K562 (cell line): ENCODE measurements around the gene FHIT. TPM values are rescaled to one million over a fixed set of nuclear protein-coding genes. Genes with fewer than 3 reads are reported as not detected.

Experiments
- ATAC-seq: fragments of 200-7000 bp; cut with Tn5 transposase; 3 replicates; pipeline ENCODE4 v1.9.1; 2020; ENCODE audit warnings: moderate library complexity
- BruUV-seq: library from RNA; stranded (reverse); fragments of 400-500 nt; replicated peaks from 2 replicates; lab custom pipeline; 2021; lab: Mats Ljungman, UMichigan
- CTCF ChIA-PET: fragments of 300-600 bp; formaldehyde crosslinking; extraction: SDS; loops from one replicate; lab custom pipeline; 2021; ENCODE audit warnings: low intra/inter-chr PET ratio; lab: Yijun Ruan, JAX
- POLR2A ChIA-PET: fragments of 300-600, 350-650 bp; sonication (Branson Sonifier 250); formaldehyde crosslinking; extraction: SDS; loops from one replicate; lab custom pipeline; 2021; ENCODE audit warnings: antibody characterized with exemption, inconsistent platforms; lab: Yijun Ruan, JAX
- DNase-seq, 4 experiments: peaks; one replicate each; pipeline versions ENCODE4 v3.0.0 to v3.0.0-alpha.2; 2011 to 2018; ENCODE audit warnings: low spot score in 3 of 4, mixed read lengths in 3 of 4; ENCODE audit errors: extremely low read depth in 1 of 4
- FAIRE-seq: peaks from 2 replicates; lab custom pipeline; 2011; peaks lifted over from hg19 to GRCh38; lab: Jason Lieb, UNC
- H2AFZ ChIP-seq: 2 replicates; pipeline ENCODE4 v1.6.0; 2011; ENCODE audit warnings: low read depth, low read length, control low read depth, inconsistent platforms
- H3K27ac ChIP-seq: fragments of 200-600 bp; 3 replicates; pipeline ENCODE4 v1.8.0; 2011; ENCODE audit warnings: low read depth, mild to moderate bottlenecking, control low read depth, inconsistent platforms, low read length, moderate library complexity, mixed read lengths; ENCODE audit errors: extremely low read depth
- H3K27me3 ChIP-seq, 2 experiments: fragments of 300-600 bp in 1 of 2; 2 replicates in 1 of 2; 3 replicates in 1 of 2; pipeline versions ENCODE4 v1.6.0 to v1.8.0; 2011; ENCODE audit warnings: inconsistent platforms in 2 of 2, low read length in 2 of 2, mild to moderate bottlenecking in 1 of 2, mixed read lengths in 1 of 2, moderate library complexity in 1 of 2; ENCODE audit not compliant: control insufficient read depth in 2 of 2, insufficient read depth in 2 of 2
- H3K36me3 ChIP-seq: fragments of 300-600 bp; 3 replicates; pipeline ENCODE4 v1.8.0; 2011; ENCODE audit warnings: mild to moderate bottlenecking, low read length, inconsistent platforms; ENCODE audit not compliant: control insufficient read depth, insufficient read depth
- H3K4me1 ChIP-seq, 2 experiments: fragments of 200-600 bp in 1 of 2; replicated peaks in 1 of 2; 2 replicates in 1 of 2; 3 replicates in 1 of 2; pipeline versions ENCODE4 v1.5.1 to v1.8.0; 2011; ENCODE audit warnings: inconsistent platforms in 2 of 2, low read length in 2 of 2, mild to moderate bottlenecking in 1 of 2, mixed read lengths in 1 of 2, moderate library complexity in 1 of 2; ENCODE audit not compliant: control insufficient read depth in 2 of 2, insufficient read depth in 2 of 2
- H3K4me2 ChIP-seq: 2 replicates; pipeline ENCODE4 v1.6.1; 2011; ENCODE audit warnings: low read length, control low read depth, inconsistent platforms, mixed read lengths; ENCODE audit not compliant: insufficient read depth
- H3K4me3 ChIP-seq: fragments of 200-600 bp; sonication (generic), shearing (Covaris generic); 2 replicates; pipeline ENCODE4 v1.5.1; 2016; ENCODE audit warnings: control low read depth, inconsistent platforms
- H3K79me2 ChIP-seq: fragments of 200-600 bp; 3 replicates; pipeline ENCODE4 v1.8.0; 2011; ENCODE audit warnings: low read length, inconsistent platforms; ENCODE audit not compliant: control insufficient read depth, insufficient read depth
- H3K9ac ChIP-seq, 2 experiments: 2 replicates each; pipeline versions ENCODE4 v1.6.0 to v1.6.1; 2011; ENCODE audit warnings: low read depth in 2 of 2, low read length in 2 of 2, control low read depth in 1 of 2, inconsistent platforms in 1 of 2, mild to moderate bottlenecking in 1 of 2, mixed read lengths in 1 of 2; ENCODE audit not compliant: insufficient read depth in 1 of 2
- H3K9me1 ChIP-seq: one replicate; pipeline ENCODE4 v1.6.0; 2011; ENCODE audit warnings: inconsistent platforms, mild to moderate bottlenecking, low read length, moderate library complexity; ENCODE audit not compliant: control insufficient read depth, insufficient read depth
- H3K9me3 ChIP-seq: replicated peaks from 2 replicates; pipeline ENCODE4 v1.5.1; 2011; ENCODE audit warnings: low read depth, low read length, inconsistent platforms; ENCODE audit not compliant: control insufficient read depth, insufficient read depth
- H4K20me1 ChIP-seq: replicated peaks from 2 replicates; pipeline ENCODE4 v1.6.1; 2011; ENCODE audit warnings: low read length, inconsistent platforms, mixed read lengths; ENCODE audit not compliant: control insufficient read depth, insufficient read depth
- C11orf30 ChIP-seq: fragments of 450-650 bp; IDR thresholded peaks from 2 replicates; pipeline ENCODE4 v1.6.1; 2016; ENCODE audit warnings: low read depth, mild to moderate bottlenecking
- MAFF ChIP-seq: IDR thresholded peaks from 2 replicates; pipeline ENCODE4 v1.6.1; 2012; ENCODE audit warnings: low read length, improper control_type of control experiment
- MAFG ChIP-seq: fragments of 450-650 bp; conservative IDR thresholded peaks from 2 replicates; pipeline ENCODE4 v1.6.1; 2016; ENCODE audit warnings: missing genetic modification characterization, missing compliant biosample characterization
- MAFK ChIP-seq: IDR thresholded peaks from 2 replicates; pipeline ENCODE4 v1.6.1; 2011; ENCODE audit warnings: low read length, improper control_type of control experiment
- ZEB2 ChIP-seq: fragments of 450-650 bp; IDR thresholded peaks from 2 replicates; pipeline ENCODE4 v1.6.1; 2016
- ZNF146 ChIP-seq: IDR thresholded peaks from one replicate; pipeline ENCODE4 v1.6.1; 2018; ENCODE audit warnings: missing compliant biosample characterization; ENCODE audit not compliant: unreplicated experiment
- ZNF316 ChIP-seq: fragments of 450-650 bp; IDR thresholded peaks from 2 replicates; pipeline ENCODE4 v1.6.1; 2016
- ZNF518B ChIP-seq: fragments of 250-450 bp; sonication (Bioruptor Pico); IDR thresholded peaks from 2 replicates; pipeline ENCODE4 v1.5.0; 2021; ENCODE audit warnings: mild to moderate bottlenecking, moderate library complexity
- WGBS: fragments of 100-300 bp; shearing (Covaris generic); methylation state at CpG from one replicate; pipeline ENCODE4 v1.1.6; 2016; ENCODE audit warnings: low coverage, mixed read lengths; ENCODE audit not compliant: insufficient coverage; ENCODE audit errors: missing lambda C conversion rate; 5-methylcytosine and 5-hydroxymethylcytosine counted together
- in situ Hi-C: fragments of 300-500 bp; cut with MboI; formaldehyde crosslinking; loops from 4 replicates; pipeline ENCODE4 v1.15.0; 2018; ENCODE audit warnings: inconsistent platforms, mixed read lengths
- intact Hi-C: fragments of 100-400 bp; cut with micrococcal nuclease; formaldehyde crosslinking; loops from 2 replicates; pipeline ENCODE4 v1.14.2; 2022
- polyA plus RNA-seq, 8 experiments: library from polyadenylated mRNA; depleted of rRNA in 4 of 8; stranded (reverse) in 5 of 8; unstranded in 3 of 8; fragments of >200 nt; fragmentation: Nextera tagmentation in 2 of 8; fragmentation: Illumina TruSeq in 1 of 8; extraction: Ambion mirVana in 2 of 8; extraction: Trizol in 1 of 8; gene quantifications; 2 replicates each; pipeline versions ENCODE4 v1.2.1 to v1.2.3, GENCODE V29; 2011 to 2014; ENCODE audit warnings: inconsistent platforms in 1 of 8, missing spikeins in 1 of 8
- total RNA-seq, 7 experiments: library from RNA; depleted of rRNA in 6 of 7; stranded (reverse); fragments of >200 nt in 6 of 7; fragmentation: Illumina TruSeq in 2 of 7; extraction: Trizol in 2 of 7; gene quantifications; 2 replicates each; pipeline versions ENCODE4 v1.2.1 to v1.2.3, GENCODE V29; 2011 to 2021; ENCODE audit warnings: low replicate concordance in 1 of 7

FHIT gene
- total and polyA plus RNA-seq, 9 of the 15 experiments (the other 6 are each of a cell fraction or from before 2014, with no cell fraction given), result 1.7 to 9.1 (median 4.3) TPM

GRCh38 chr3:59772416-59773408, 1478.5 kb downstream of the FHIT start (continued):
- no peak for TF ChIP-seq ZNF518B (CRISPR knock-in tag)

DNA sequence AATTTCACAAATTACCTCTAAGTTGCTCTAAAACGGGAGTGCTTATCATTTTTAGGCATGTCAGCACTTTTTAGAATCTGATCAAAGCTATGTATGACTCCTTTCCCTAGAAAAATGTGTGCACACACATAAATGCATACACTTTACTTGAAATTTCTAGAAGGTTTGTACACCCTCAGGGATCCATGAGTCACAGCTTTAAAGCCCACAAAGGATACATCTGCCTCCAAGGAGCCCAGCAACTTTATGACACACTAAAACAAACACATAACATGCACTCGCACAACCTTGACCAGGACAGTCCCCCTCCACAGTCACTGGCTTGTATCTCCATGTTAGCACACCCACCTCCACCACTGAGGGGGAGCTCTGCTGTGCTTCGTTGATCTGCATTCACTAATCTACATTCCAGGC, 1479.5 kb downstream of the FHIT start:
- no peaks in the 10 kb centered on the region for H3K79me2 ChIP-seq
- intact Hi-C loops, result no loop called here
- ATAC-seq (no peak), FAIRE-seq (no peak)
- H3K4me3 ChIP-seq, result no peak overlapping the region
- BruUV-seq, result no TSS peak
- H3K9ac ChIP-seq, result no peak overlapping the region
- H3K4me1 ChIP-seq, result no peaks in the 10 kb centered on the region
- no peak overlapping the region for H3K27ac ChIP-seq
- TF ChIP-seq C11orf30 (peak; percentile 54; the same call in 1 of the 2 replicates), MAFF (peak; percentile 35; the same call in 1 of the 2 replicates), ZNF316 (peak; percentile 59), MAFK (peak; percentile 46; the same call in 1 of the 2 replicates), MAFG (tag) (0 out of 2 replicates have a peak, but pooled peaks have one; percentile 34), ZNF146 (no peak), ZEB2 (no peak)
- TF ChIP-seq, all 486 proteins: peak for 5
- H3K36me3 ChIP-seq, result no peaks in the 10 kb centered on the region
- no peaks in the 10 kb centered on the region for H4K20me1 ChIP-seq
- no peaks in the 10 kb centered on the region for H3K27me3 ChIP-seq
- no peak overlapping the region for H3K4me2 ChIP-seq
- POLR2A ChIA-PET, result no interaction called here
- no peaks in the 10 kb centered on the region for H3K9me3 ChIP-seq
- in situ Hi-C loops, result no loop called here
- no peaks in the 10 kb centered on the region for H3K9me1 ChIP-seq
- 0% methylated on average over 2 of the region's 3 CpGs for WGBS
- DNase-seq, result no peak
- CTCF ChIA-PET, result no interaction called here
- no peak overlapping the region for H2AFZ ChIP-seq
